HUDEP-2 (cell line): ENCODE measurements around the gene GPX3.

Experiments
- DNase-seq, 76 experiments: peaks; one replicate each; lab custom pipeline; 2025; ENCODE audit not compliant: unreplicated experiment in 76 of 76; lab: John Stamatoyannopoulos, UW

GPX3 gene

DNA sequence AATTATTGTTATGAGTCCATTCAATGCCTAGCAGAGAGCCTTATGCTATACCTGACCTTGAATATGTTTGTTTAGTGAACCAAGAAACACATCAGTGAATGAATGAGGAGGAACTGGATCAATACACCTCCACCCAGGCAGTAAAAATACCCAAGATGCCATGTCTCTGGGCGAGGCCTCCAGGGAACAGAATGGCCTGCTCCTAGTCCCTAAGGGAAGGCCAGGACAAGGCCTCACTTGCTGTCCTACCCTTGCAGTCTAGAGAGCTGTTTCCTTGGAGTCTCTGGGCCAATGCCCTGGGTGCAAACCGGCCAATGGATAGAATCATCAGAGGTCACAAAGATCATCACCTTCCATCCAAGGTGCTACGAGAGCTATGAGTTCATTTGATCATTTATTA lies 34.3 kb downstream of the GPX3 start:
- DNase-seq = no peak

DNA sequence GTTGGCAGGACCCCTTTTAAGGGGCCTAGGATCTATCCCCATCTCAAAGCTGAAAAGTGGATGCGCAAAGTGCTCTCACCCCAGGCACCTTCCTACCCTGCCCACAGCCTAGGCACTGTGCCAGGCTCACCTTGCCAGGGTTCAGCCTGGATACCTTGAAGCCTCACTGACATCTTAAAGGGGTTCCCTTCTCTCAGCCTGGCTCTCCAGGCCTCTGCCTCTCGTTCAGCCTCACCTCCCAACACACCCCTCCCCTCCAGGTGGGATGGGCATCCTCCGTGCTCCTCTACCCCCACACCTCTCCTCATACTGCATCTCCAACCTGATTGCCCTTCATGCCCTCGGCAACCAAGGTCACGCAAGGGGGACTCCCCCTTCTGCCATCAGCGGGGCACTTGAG lies 34.9 kb downstream of the GPX3 start:
- no peak for DNase-seq

DNA sequence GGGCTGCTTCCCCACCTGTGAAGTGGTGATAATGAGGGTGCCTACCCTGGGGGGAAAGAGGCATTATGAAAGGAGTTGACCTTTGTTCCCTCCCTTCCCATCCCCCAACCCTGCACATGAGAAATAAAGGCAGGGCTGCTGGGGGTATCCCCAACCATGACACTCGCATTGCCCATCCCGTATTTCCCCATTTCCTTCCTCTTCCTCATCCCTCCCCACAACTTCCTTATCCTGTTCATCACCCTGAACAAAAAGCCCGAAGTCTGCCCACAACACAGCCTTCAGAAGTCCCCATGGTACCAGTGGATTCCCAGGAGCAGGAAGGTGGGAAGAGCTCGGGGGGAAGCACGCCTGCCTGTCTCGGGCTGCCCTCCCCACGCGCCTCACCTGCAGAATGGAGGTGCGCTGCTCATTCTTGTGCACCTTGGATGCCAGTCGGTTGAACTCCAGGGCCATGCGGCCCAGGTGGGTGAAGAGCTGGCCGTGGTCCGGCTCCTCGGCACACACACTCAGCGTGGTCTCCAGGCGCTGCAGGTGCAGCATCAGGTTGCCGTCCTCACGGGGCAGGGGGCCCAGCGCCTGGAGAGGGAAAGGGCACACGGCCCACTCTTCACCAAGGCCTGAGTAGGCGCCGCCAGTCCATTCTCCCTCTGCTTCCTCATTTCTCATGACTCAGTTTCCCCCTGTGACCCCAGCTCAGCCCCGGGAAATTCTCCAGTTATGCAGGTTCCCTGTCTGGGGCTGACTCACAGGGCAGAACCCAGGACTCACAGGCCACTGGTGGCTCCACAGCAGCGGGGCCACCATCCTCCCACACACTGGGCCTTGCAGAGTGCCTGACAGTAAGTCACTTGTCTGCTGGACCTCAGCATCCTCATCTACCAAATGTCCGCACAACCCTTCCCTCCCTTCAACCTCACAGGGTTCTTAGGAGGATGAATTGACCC lies 36.3 kb downstream of the GPX3 start:
- no peak for DNase-seq

DNA sequence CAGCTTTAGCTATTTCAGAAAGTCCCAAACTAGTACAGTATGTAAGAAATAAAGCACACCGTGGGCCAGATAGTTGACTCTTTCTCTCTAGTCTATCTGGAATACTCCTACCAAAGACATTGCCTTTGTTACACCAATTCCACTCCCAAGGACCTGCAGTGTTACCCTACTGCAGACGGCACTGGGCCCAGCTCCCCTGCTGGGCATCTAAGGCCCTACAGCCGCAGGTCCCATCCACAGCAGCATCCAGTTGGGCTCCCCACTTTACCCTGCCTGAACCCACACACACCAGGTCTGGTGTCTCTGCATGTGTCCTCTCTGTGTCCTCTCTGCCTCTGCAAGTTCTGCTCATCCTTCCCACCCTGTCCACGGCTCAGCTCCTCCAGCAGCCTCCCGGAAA lies 37.9 kb downstream of the GPX3 start:
- no peak for DNase-seq

DNA sequence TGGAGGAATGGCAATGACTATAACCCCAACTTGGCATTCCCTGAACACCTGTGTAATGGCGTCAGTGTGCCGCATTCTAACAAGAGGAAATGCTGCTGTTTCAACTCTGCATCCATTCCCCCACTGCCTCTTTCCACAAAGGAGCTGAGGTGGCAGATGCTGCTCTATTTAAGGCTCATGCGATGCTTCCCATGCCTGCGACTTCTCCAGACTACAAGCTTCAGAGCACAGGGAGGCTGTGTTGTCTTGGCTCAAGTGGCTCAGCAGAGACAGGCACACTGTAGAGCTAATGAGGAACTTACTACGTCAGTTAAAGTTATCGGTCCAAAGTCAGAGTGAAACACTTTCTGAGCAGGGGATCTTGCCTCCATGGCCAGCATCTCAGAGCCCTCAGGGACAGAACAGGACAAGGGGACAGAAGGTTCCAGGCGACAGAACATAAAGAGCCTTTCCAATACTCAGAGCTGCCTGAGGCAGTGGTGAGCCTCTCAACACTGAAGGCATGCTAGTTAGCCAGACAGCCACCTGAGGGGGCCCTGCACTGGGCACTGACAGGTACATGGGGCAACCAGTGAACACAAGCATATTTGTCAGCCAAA lies 38.6 kb downstream of the GPX3 start:
- DNase-seq = peak in 1 of 76 experiments; percentile 5

DNA sequence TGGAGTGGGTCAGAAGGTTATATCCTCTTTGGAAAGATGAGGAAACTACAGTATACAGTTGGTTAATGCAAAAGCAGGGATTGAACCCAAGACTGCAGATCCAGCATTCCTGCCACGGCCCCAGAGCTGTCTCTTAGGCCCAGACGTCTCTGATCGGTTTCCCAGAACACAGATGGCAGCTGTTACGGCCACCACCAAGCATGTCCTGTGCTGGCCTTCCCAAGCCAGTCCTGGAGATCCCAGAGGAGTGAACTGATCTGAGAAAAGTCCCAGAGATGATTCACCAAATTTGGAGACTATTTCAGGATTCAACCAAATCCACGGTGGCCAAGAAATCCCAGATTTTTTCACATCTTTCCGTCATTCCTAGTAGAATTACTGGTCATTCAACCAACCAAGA lies 40.4 kb downstream of the GPX3 start:
- no peak for DNase-seq

DNA sequence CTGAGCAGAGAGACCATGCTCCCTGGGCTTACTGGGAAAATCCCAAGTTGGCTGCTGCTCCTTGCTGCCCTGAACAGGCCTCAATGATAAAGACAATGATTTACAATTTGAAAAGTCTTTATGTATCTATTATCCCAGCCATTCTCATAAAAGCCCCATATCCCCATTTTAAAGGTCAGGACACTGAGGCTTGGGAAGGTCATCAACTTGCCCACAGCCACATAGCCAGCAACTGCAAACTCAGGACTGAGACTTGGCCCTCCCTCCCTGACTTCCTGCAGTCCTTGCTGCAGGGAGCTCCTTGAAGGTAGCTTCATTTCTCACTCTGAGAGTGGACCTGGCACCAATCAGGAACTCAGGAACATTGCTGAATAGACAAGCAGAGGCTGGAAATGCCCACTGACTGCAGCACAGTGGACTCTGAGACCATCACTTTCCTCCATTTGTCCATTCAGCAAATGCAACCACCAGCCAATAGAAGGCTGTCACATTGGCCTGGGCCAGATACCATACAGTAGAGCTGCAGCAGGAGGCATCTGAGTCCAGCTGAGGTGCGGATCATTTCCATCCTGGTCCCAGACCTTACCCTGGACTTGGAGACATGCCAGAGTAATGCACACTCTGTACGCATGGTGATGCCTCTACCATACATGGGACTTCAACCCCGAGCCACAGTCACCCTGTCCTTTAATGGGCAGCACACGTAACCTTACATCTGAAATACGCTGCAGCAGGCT lies 42.2 kb downstream of the GPX3 start:
- no peak for DNase-seq

DNA sequence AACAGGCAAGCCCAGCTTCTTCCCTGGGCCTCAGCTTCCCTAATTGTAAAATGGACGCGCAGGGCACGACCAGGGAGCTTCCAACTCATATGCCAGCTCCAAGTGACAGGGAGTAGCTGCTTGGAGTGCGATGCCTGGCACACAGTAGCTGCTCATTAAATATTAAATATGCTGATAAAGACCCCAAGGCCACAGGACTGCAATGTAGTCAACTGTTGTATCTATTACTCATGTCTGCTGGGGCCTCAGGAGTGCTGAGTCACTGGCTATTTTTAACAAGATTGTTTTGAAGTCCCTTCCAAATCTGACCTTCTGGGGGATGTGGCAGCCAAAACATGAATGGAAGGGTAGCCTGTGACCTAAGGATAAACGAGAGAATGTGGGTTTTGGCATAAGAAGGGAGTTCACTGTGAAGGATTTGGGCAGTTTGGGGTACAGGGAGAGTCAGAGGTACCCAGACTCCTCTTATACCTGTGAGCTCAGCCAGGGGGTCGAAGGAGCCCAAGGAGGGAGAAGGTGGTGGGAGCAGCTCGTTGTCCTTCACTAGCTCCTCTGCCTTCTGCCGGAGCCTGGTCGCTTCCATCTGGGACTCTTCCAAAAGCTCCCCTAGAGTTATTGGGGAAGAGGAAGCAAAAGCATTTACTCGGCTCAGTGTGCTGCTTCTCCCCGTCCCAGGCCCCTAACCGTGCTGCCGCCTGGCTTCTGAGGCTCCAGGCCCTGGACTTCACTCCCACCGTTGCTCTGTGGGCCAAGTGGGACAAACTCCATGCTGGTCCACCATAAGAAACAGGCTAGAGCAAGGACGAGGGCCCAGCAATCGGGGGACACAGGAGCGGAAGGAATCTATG lies 43.0 kb downstream of the GPX3 start:
- peak in 9 of 76 experiments; percentile 5 to 50 (median 17) for DNase-seq

DNA sequence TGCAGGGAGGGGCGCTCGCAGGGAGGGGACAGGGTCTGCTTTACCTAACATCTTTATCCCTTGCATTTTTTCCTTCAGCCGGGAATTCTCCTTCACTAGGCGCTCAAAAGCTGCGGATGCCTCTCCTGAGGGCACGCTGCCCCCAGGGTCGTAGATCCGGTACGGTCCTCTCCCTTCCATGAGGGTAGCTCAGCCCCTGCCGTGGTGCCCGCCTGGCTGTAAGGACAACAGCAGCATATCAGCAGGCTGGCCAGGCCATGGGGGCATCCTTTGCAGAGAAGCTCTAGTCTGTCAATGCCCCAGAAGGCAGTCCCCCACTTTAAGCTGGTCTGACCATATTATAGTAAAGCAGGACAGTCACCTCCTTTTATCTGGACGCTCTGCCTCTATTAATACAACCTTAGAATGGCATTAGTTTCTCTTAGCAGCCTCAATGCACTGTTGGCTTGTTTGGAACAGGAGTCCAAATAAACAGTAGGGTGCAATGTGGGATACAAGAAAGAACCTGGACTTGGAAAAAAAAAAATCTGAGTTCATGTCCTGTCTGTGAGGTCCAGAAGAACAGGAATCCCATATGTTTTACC lies 44.6 kb downstream of the GPX3 start:
- no peak for DNase-seq

DNA sequence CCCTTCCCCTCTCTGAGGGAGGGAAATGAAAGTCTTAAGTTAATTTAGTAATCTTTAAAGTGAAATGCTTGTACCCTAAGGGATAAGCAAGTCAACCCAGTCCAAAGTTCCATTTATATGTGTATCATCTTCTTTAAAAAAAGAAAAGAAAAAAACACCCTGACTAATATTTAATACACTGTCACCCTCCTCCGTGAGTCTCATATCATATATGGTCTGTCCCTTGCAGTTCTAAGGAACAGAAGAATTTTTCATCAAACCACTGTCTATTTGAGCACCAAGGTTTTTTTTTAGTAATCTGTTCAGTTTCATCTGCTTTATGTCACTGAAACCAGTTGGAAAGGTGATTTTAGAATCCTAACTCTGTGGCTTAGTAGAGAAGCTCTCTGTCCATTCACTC lies 45.2 kb downstream of the GPX3 start:
- no peak for DNase-seq

DNA sequence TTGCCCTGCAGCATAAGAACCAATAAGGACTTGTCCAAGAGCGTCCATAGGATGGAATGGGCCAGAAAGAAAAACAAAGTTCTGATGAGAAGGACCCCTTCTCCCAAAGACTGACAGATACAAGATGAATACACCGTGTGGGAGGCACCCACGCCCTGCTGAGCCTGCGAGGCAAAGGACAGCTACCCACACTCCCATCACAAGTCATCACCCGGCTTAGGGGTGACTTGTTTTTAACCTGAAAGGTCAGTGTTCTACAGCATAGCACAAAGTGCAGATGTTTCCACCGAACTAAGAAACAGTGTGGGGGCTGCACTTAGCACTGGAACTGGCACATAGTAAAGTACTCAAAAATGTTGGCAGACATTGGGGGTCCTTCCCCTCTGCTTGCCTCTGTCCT lies 46.5 kb downstream of the GPX3 start:
- no peak for DNase-seq

DNA sequence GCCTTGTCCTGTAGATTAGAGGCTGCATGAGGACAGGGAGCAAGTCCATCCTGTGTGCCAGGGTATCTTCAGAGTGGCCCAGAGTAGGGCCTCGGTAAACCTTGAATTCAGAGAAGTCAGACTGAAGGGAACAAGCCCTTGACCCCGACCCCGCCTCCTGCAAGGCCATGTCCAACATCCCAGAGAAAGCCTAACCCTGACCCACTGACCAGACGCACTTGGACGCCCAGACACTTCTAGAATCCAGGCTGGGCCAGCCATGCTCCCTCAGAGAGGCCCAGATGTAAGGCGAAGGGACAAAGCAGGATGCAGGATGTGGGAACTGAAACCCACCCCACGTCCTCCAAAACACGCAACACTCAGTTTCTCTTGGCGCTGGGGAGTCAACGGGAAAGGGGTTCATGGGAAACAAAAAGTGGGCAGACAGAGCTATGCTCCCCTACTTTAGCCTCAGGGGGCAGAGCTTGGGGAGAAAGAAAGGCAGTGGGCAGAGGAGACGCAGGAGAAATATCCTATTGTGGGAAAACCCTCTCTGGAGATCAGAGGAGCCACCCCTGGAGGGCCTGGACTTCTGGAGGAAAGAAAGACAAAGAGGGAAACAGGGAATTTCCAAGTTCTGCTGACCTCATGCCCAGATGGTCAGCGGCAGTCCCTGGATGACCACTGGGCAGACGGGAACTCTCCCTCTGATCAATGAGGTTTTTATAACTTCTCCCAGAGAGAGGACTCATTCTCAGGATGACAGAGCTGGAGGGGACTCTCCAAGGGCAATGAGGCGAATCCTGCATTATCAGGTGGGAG lies 47.4 kb downstream of the GPX3 start:
- DNase-seq = no peak

DNA sequence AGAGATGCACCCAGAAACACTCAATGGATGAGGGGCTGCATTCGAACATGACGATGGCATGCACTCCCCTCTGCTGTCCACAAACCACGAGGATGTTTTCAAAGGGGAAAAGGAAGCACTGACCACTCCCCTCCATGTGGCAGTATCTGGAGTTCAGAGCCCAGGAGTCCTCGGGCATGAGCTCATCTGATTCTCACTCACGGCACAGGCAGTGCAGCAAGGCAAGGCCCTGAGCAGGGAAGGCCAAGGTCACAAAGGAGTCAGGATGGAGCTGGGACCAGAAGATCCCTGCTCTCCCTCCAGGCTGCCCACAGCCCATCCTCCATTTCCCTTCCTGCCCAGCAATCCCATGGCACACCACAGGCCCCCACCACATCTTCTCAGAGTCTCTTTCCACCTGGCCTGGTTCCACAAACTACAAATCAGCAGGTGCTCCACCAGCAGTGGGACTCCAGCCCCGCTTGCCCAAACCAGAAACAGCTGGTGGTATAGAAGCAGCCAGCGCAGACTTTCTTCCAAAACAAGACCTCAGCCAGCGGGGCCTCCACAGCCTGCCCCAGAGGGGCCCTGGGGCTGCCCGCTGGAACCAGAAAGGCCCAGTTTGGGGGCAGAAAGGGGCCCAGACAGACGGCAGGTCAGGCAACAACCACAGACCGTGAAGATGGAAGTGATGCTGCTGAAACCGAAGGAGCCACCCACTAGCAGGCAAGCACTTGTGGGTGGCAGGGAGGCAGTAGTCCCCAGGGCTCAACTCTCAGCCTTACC lies 48.2 kb downstream of the GPX3 start:
- DNase-seq = no peak

DNA sequence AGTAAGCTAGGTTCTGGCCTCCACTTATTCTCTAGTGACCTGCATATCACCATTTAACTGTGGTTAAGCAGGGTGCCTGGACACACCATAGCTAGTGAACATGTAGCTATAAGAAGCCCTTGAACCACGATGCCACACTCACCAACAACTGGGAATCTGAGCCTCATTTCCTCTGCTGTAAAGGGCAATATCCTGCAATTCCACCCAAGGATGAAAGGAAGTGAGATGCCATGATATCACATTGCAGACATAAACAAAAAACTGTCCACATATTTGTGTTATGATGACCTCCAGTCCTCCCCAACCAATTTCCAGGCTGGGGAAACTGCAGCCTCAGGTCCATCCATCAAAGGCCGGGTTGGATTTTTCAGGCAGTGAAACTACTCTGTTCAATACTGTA lies 50.1 kb downstream of the GPX3 start:
- no peak for DNase-seq

DNA sequence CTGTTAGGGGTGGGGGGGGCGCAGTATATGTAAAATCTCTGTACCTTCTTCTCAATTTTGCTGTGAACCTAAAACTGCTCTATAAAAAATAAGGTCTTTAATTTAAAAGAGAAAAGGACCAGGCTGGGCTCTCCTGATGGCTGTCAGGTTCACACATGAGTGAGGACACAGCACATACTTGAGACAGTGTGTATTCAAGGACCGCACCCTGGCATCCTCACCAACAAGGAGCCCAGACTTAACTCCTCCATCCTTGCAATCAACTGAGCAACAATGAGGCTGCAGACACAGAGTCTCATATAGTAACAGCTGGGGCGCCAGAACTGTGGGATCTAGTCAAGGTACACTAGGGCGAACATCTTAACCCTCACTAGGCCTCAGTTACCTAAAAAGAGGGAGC lies 50.6 kb downstream of the GPX3 start:
- DNase-seq = no peak

DNA sequence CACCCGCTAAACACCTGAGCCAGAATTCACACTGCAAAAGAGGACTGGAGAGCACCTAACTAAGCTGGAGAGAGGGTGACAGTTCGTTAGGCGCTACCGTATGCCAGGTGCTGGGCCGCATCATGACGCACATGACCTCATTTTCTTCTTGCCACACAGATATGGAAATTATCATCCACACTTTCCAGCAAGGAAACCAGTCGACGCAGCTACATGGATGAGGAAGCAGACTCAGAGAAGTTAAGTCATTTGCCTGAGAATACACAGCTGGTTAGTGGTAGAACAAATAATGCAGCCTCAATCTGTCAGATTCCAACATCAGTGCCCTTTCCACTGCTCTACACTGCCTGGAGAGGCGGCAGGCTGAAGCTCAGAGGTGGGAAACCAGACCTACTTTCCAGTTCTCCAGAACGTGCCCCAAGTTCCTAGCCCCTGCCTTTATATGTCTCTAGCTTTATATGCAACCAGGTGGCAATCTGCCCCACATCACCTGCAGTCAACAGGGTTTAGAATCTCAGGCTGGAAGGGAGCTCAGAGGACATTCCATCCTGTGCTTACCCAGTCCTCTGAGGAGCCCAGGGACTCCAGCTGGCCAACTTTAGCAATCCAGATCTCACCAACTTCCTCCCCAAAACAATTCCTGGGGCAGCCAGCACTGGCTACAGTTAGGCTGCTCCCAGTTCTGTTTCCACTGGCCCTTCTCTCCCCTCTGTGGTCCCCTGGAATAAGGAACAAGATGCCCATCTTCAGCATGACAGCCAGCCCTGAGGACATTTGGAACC lies 51.6 kb downstream of the GPX3 start:
- no peak for DNase-seq

DNA sequence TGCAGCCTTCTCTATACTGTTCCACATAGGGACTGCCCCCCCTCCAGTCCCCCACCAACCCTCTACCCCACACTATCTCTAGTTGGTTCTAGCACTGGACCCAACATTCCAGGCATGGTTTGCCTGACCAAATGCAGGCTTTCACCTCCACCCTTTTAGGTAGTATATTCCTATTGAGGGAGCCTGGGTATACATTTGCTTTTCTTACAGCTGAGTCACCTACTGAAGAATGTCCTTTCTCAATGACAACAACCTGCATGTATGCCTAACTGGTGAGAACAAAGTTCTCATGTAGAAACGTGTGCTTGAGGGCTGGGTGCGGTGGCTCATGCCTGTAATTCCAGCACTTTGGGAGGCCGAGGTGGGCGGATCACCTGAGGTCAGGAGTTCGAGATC lies 52.2 kb downstream of the GPX3 start:
- no peak for DNase-seq

DNA sequence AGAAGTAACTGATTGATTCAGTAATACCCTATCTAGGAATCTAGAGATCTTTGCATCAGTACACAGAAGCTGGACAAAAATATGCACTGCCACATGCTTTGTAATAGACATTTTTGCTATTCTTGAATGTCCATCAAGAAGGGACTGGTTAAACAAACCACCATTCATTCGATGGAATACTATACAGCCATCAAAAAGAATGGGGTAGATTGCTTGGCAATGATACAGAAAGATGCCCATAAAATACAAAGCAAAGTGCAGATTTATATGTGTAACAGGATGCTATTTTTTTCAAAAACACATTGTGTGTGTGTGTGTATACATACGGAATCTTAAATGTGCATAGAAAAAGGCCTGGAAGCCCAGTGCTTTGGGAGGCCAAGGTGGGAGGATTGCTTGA lies 52.9 kb downstream of the GPX3 start:
- no peak for DNase-seq
